ENCODE data around the gene COX20.

GRCh38 chr1:244854166-244854565, 18.7 kb downstream of the COX20 start:
- TF ChIP-seq CTCF (IDR thresholded peaks at IDR 0.05; ENCODE audit: control extremely low read depth in 1 of 3, insufficient read depth in 1 of 3, low read depth in 1 of 3, low read length in 3 of 3) (no peak), EZH2 (IDR thresholded peaks at IDR 0.05; ENCODE audit: low read depth, low read length, severe bottlenecking) (no peak), CREB1 (IDR thresholded peaks at IDR 0.05) (no peak), SRF (IDR thresholded peaks at IDR 0.05; ENCODE audit: low read depth, low read length) (no peak), ATF3 (IDR thresholded peaks at IDR 0.05; ENCODE audit: insufficient read depth, low read depth, low read length) (no peak), PHF8 (conservative IDR thresholded peaks at IDR 0.05; ENCODE audit: low read depth, low read length) (no peak)

All from H1 (cell line).